ENCODE data around the gene B3GNT9. TPM values are rescaled to one million over a fixed set of nuclear protein-coding genes. Genes with fewer than 3 reads are reported as not detected.

B3GNT9 gene
- total and polyA plus RNA-seq, 2 of the 8 experiments (the other 6 are each of a cell fraction or from before 2014, with no cell fraction given), result 3.5 to 9.0 TPM

- no peak overlapping the region for H3K4me3 ChIP-seq (ENCODE audit: extremely low read depth in 1 of 4, insufficient read depth in 2 of 4, low read depth in 3 of 4, low read length in 4 of 4)
- H3K79me2 ChIP-seq (ENCODE audit: control insufficient read depth in 1 of 2, insufficient read depth in 2 of 2, low read length in 2 of 2), result no peaks in the 10 kb centered on the region
- no peaks in the 10 kb centered on the region for H3K9me3 ChIP-seq (ENCODE audit: insufficient read depth in 2 of 2, low read depth in 1 of 2, low read length in 1 of 2)
- H3K18ac ChIP-seq (ENCODE audit: extremely low read depth, low read length), result no peak overlapping the region
- H3K14ac ChIP-seq (ENCODE audit: insufficient read length), result no peak overlapping the region
- no peak overlapping the region for H3K27ac ChIP-seq (ENCODE audit: low read depth, low read length)
- peaks cover 84 to 98% (median 97%) of the 10 kb centered on the region in 4 experiments for H3K27me3 ChIP-seq (replicated peaks in 1 of 4; ENCODE audit: control insufficient read depth in 3 of 4, extremely low read depth in 1 of 4, insufficient read depth in 3 of 4, low read length in 3 of 4)
- H2AFZ ChIP-seq (ENCODE audit: low read length), result no peak overlapping the region
- H2BK20ac ChIP-seq (ENCODE audit: low read length), result no peak overlapping the region
- no peak overlapping the region for H3K23ac ChIP-seq (ENCODE audit: insufficient read length)
- H3K23me2 ChIP-seq (ENCODE audit: low read depth, low read length), result peaks cover 17% of the 10 kb centered on the region
- WGBS, 2 experiments (ENCODE audit: extremely low coverage in 1 of 2, insufficient coverage in 1 of 2, insufficient read length in 1 of 2, insufficient replicate concordance in 2 of 2, low coverage in 1 of 2, low lambda C conversion rate in 2 of 2, missing lambda C conversion rate in 1 of 2), result 59% methylated on average over 7 of the region's 7 CpGs; no CpG with 5 or more reads in 1 of the 2 experiments
- peaks cover 2% of the 10 kb centered on the region; the same call in 1 of the 2 replicates for H3K79me1 ChIP-seq (ENCODE audit: low read depth, low read length)
- H2BK12ac ChIP-seq (ENCODE audit: low read depth, low read length), result no peak overlapping the region
- no peak overlapping the region for H3K4me2 ChIP-seq (ENCODE audit: insufficient read depth in 1 of 2, low read depth in 2 of 2, low read length in 2 of 2)
- POLR2A ChIA-PET (ENCODE audit: partially characterized antibody), result no interaction called here
- H4K20me1 ChIP-seq (replicated peaks in 1 of 2; ENCODE audit: control insufficient read depth in 1 of 2, insufficient read depth in 2 of 2, low read length in 2 of 2), result peaks cover 2 to 21% of the 10 kb centered on the region in 2 experiments
- DNase-seq (ENCODE audit: low read depth in 1 of 2, low spot score in 2 of 2) (no peak), FAIRE-seq (no peak)
- no peak overlapping the region; the same call in 1 of the 2 replicates for H4K8ac ChIP-seq (ENCODE audit: extremely low read depth, insufficient read depth, low read length)
- H3K56ac ChIP-seq (replicated peaks; ENCODE audit: insufficient read length, low read depth, low read length), result no peak overlapping the region
- H2BK120ac ChIP-seq (replicated peaks; ENCODE audit: low read depth, low read length), result no peak overlapping the region
- no peak overlapping the region for H3K4ac ChIP-seq (replicated peaks; ENCODE audit: insufficient read length, low read depth, low read length)
- CTCF ChIA-PET (ENCODE audit: partially characterized antibody), result interaction anchor here (1.1 to 19.3 kb wide), 10 partner anchors 8 to 255 kb away, joined by 3 to 291 read pairs (median 24); partner anchors contain the start of genes B3GNT9, ELMO3, EXOC3L1 and FBXL8
- peaks cover 0 to 41% (median 36%) of the 10 kb centered on the region in 4 experiments; a peak in 6 of 7 replicates for H3K4me1 ChIP-seq (replicated peaks in 1 of 4; ENCODE audit: control insufficient read depth in 3 of 4, insufficient read depth in 4 of 4, low read length in 3 of 4)
- no peak overlapping the region for H4K5ac ChIP-seq (ENCODE audit: insufficient read length, low read depth, low read length)
- H2AK5ac ChIP-seq (ENCODE audit: low read depth, low read length), result no peak overlapping the region
- H2BK5ac ChIP-seq (ENCODE audit: low read depth, low read length), result no peak overlapping the region
- H3K9ac ChIP-seq (replicated peaks in 1 of 4; ENCODE audit: extremely low read depth in 1 of 4, low read depth in 3 of 4, low read length in 3 of 4), result no peak overlapping the region
- no peak overlapping the region for H4K91ac ChIP-seq (replicated peaks; ENCODE audit: insufficient read length, low read length)
- H3K36me3 ChIP-seq (ENCODE audit: control insufficient read depth in 2 of 4, insufficient read depth in 4 of 4, low read length in 3 of 4), result peaks cover 0 to 14% (median 0%) of the 10 kb centered on the region in 4 experiments; a peak in 1 of 8 replicates
- no peak overlapping the region for H2BK15ac ChIP-seq (ENCODE audit: low read length)
- no peak for TF ChIP-seq RNF2 (IDR thresholded peaks at IDR 0.05; ENCODE audit: borderline replicate concordance, low read depth, low read length, missing control alignments, poor library complexity, severe bottlenecking)
- no peak for TF ChIP-seq RFX5 (IDR thresholded peaks at IDR 0.05; ENCODE audit: borderline replicate concordance, low read depth, low read length)
- no peak for TF ChIP-seq HDAC6 (IDR thresholded peaks at IDR 0.05; ENCODE audit: low read depth, low read length)
- no peak for TF ChIP-seq CHD1 (IDR thresholded peaks at IDR 0.05; ENCODE audit: low read depth, low read length)
- TF ChIP-seq NRF1 (IDR thresholded peaks at IDR 0.05; ENCODE audit: low read depth, low read length), result no peak
- no peak for TF ChIP-seq SP1 (IDR thresholded peaks at IDR 0.05; ENCODE audit: low read depth, low read length)
- no peak for TF ChIP-seq CREB1 (IDR thresholded peaks at IDR 0.05)
- no peak for TF ChIP-seq MAFK (IDR thresholded peaks at IDR 0.05; ENCODE audit: low read depth, low read length)
- TF ChIP-seq, protein P1, sequence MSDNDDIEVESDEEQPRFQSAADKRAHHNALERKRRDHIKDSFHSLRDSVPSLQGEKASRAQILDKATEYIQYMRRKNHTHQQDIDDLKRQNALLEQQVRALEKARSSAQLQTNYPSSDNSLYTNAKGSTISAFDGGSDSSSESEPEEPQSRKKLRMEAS (IDR thresholded peaks at IDR 0.05), result no peak
- no peak for TF ChIP-seq EZH2 (IDR thresholded peaks at IDR 0.05; ENCODE audit: low read depth, low read length, severe bottlenecking)
- no peak for TF ChIP-seq EGR1 (IDR thresholded peaks at IDR 0.05; ENCODE audit: borderline replicate concordance, low read depth, low read length)
- TF ChIP-seq CBX8 (IDR thresholded peaks at IDR 0.05; ENCODE audit: borderline replicate concordance, low read depth, low read length), result no peak
- no peak for TF ChIP-seq SP4 (IDR thresholded peaks at IDR 0.05; ENCODE audit: low read length)
- TF ChIP-seq NANOG (IDR thresholded peaks at IDR 0.05; ENCODE audit: insufficient read depth, low read depth, low read length, poor library complexity, severe bottlenecking), result no peak
These were observed 16.8 kb upstream of the B3GNT9 start for GRCh38 chr16:67167588-67167987.
